Calu3 (cell line): ENCODE measurements around the gene EDEM2. TPM values are rescaled to one million over a fixed set of nuclear protein-coding genes. Genes with fewer than 3 reads are reported as not detected.
A peak's percentile ranks its signal among the peaks of the same experiment; 100 is the strongest.

Source experiments
- BruUV-seq: library from RNA; stranded (reverse); fragments of 400-500 nt; replicated peaks from 2 replicates; lab custom pipeline; 2021; lab: Mats Ljungman, UMichigan
- CTCF ChIA-PET: fragments of 300-600 bp; sonication (Branson Sonifier 250); formaldehyde crosslinking; loops from one replicate; lab custom pipeline; 2022; ENCODE audit warnings: antibody characterized with exemption; lab: Charles Lee
- DNase-seq: peaks from one replicate; pipeline ENCODE4 v3.0.0; 2022
- H3K27ac Mint-ChIP-seq: one replicate; pipeline ENCODE4 v1.8.0; 2022; ENCODE audit warnings: mixed read lengths; ENCODE audit not compliant: unreplicated experiment
- H3K27me3 Mint-ChIP-seq: one replicate; pipeline ENCODE4 v1.8.0; 2022; ENCODE audit warnings: mixed read lengths; ENCODE audit not compliant: unreplicated experiment
- H3K36me3 Mint-ChIP-seq: one replicate; pipeline ENCODE4 v1.8.0; 2022; ENCODE audit warnings: mild to moderate bottlenecking, moderate library complexity, mixed read lengths; ENCODE audit not compliant: insufficient read depth, unreplicated experiment
- H3K4me1 Mint-ChIP-seq: one replicate; pipeline ENCODE4 v1.8.0; 2022; ENCODE audit warnings: mild to moderate bottlenecking, low read depth, mixed read lengths; ENCODE audit not compliant: unreplicated experiment
- H3K4me3 Mint-ChIP-seq: one replicate; pipeline ENCODE4 v1.8.0; 2022; ENCODE audit warnings: mild to moderate bottlenecking, low read depth, moderate library complexity, mixed read lengths; ENCODE audit not compliant: unreplicated experiment
- H3K9me3 Mint-ChIP-seq: one replicate; pipeline ENCODE4 v1.8.0; 2022; ENCODE audit warnings: low read depth, mixed read lengths; ENCODE audit not compliant: unreplicated experiment
- CTCF ChIP-seq: fragments of 200-600 bp; IDR thresholded peaks from one replicate; pipeline ENCODE4 v1.8.0; 2022; ENCODE audit warnings: antibody characterized with exemption; ENCODE audit not compliant: unreplicated experiment
- intact Hi-C: fragments of 100-400 bp; cut with micrococcal nuclease; formaldehyde crosslinking; loops from one replicate; pipeline ENCODE4 v1.10.0; 2022; ENCODE audit not compliant: unreplicated experiment
- total RNA-seq: library from RNA; stranded (reverse); gene quantifications from 2 replicates; pipeline ENCODE4 v1.2.3, GENCODE V29; 2022

Gene EDEM2
- total RNA-seq, 1 experiment from 2014 or later, result 49.4 TPM

GRCh38 chr20:35174458-35175216 lies 27.5 kb upstream of the EDEM2 start:
- peaks cover 19% of the 10 kb centered on the region for H3K4me1 Mint-ChIP-seq
- BruUV-seq, result no TSS peak
- no peak for DNase-seq
- peaks cover 8% of the 10 kb centered on the region for H3K36me3 Mint-ChIP-seq
- CTCF ChIA-PET, result interaction anchor here (0.6 kb wide), 1 partner anchor 82 kb away, joined by 5 read pairs; no protein-coding TSS in a partner anchor
- H3K4me3 Mint-ChIP-seq, result no peak overlapping the region
- H3K27me3 Mint-ChIP-seq, result no peaks in the 10 kb centered on the region
- H3K9me3 Mint-ChIP-seq, result no peaks in the 10 kb centered on the region
- TF ChIP-seq CTCF, result no peak
- intact Hi-C loops, result no loop called here
- no peak overlapping the region for H3K27ac Mint-ChIP-seq

- Mint-ChIP-seq H3K4me1 (peaks cover 13% of the 10 kb centered on the region), H3K27me3 (no peaks in the 10 kb centered on the region), H3K4me3 (no peak overlapping the region), H3K27ac (no peak overlapping the region), H3K9me3 (no peaks in the 10 kb centered on the region), H3K36me3 (peaks cover 8% of the 10 kb centered on the region)
- CTCF ChIA-PET, result interaction anchor here (0.8 kb wide), 1 partner anchor 29 kb away, joined by 3 read pairs; no protein-coding TSS in a partner anchor
- intact Hi-C loops, result no loop called here
- no TSS peak for BruUV-seq
- DNase-seq, result no peak
- no peak for TF ChIP-seq CTCF
These were observed 26.5 kb upstream of the EDEM2 start for GRCh38 chr20:35173576-35174192.

- no peak for DNase-seq
- BruUV-seq, result no TSS peak
- Mint-ChIP-seq H3K9me3 (no peaks in the 10 kb centered on the region), H3K27ac (no peak overlapping the region), H3K27me3 (no peaks in the 10 kb centered on the region), H3K4me1 (peaks cover 13% of the 10 kb centered on the region), H3K36me3 (peaks cover 8% of the 10 kb centered on the region), H3K4me3 (peak overlapping the region; percentile 58)
- CTCF ChIA-PET, result interaction anchor here (0.9 to 1.5 kb wide), 2 partner anchors 27 to 712 kb away, joined by 4 to 5 read pairs; no protein-coding TSS in a partner anchor
- intact Hi-C loops, result no loop called here
- no peak for TF ChIP-seq CTCF
These were observed 25.3 kb upstream of the EDEM2 start for GRCh38 chr20:35172434-35172806.

- TF ChIP-seq CTCF, result no peak
- DNase-seq, result peak; percentile 71
- BruUV-seq, result no TSS peak
- Mint-ChIP-seq H3K36me3 (peaks cover 8% of the 10 kb centered on the region), H3K27ac (peak within 1 kb of the TSS; percentile 5), H3K4me3 (peak within 1 kb of the TSS; percentile 58), H3K27me3 (no peaks in the 10 kb centered on the region), H3K9me3 (no peaks in the 10 kb centered on the region), H3K4me1 (peaks cover 13% of the 10 kb centered on the region)
- intact Hi-C loops, result no loop called here
- CTCF ChIA-PET, result interaction anchor here (0.9 to 1.5 kb wide), 2 partner anchors 27 to 713 kb away, joined by 4 to 5 read pairs; no protein-coding TSS in a partner anchor
These were observed 24.8 kb upstream of the EDEM2 start, which contains the start of gene PROCR for GRCh38 chr20:35171753-35172433. PROCR (plus strand) TSS chr20:35172072; CDS start chr20:35172155, 83 bp downstream.
